Subcutaneous abdominal adipose tissue (tissue), 5 donors: ENCODE measurements around the gene HNRNPL.
"Not testable (repeated sequence)": the region's sequence is repeated elsewhere in the genome, so short reads cannot be mapped to it uniquely, and the experiment has no call there.

Experiments used
- H3K27ac ChIP-seq: one replicate; pipeline ENCODE4 v1.7.0; 2013; ENCODE audit warnings: low read depth, mild to moderate bottlenecking, inconsistent platforms, low read length, moderate library complexity
- H3K27me3 ChIP-seq, 5 donors: one replicate each; pipeline ENCODE4 v1.7.0; 2013; ENCODE audit warnings: low read length in 5 of 5, inconsistent platforms in 1 of 5; ENCODE audit not compliant: control insufficient read depth in 5 of 5, insufficient read depth in 4 of 5
- H3K36me3 ChIP-seq, 5 donors: one replicate each; pipeline ENCODE4 v1.7.0; 2013; ENCODE audit warnings: low read length in 5 of 5; ENCODE audit not compliant: control insufficient read depth in 5 of 5, insufficient read depth in 5 of 5
- H3K4me1 ChIP-seq, 5 donors: one replicate each; pipeline ENCODE4 v1.7.0; 2013; ENCODE audit warnings: low read length in 5 of 5, mild to moderate bottlenecking in 3 of 5, moderate library complexity in 1 of 5; ENCODE audit not compliant: control insufficient read depth in 5 of 5, insufficient read depth in 5 of 5
- H3K4me3 ChIP-seq, 5 donors: one replicate each; pipeline ENCODE4 v1.7.0; 2013; ENCODE audit warnings: low read length in 5 of 5, low read depth in 1 of 5
- H3K9ac ChIP-seq, 5 donors: one replicate each; pipeline ENCODE4 v1.7.0; 2013; ENCODE audit warnings: low read length in 5 of 5, mild to moderate bottlenecking in 4 of 5, moderate library complexity in 3 of 5
- H3K9me3 ChIP-seq, 5 donors: one replicate each; pipeline ENCODE4 v1.7.0; 2013; ENCODE audit warnings: low read length in 5 of 5; ENCODE audit not compliant: control insufficient read depth in 5 of 5
- donor health status: healthy.
- donor health status: healthy.
- donor health status: healthy.
- donor health status: healthy.
- donor health status: healthy.

The HNRNPL gene

DNA sequence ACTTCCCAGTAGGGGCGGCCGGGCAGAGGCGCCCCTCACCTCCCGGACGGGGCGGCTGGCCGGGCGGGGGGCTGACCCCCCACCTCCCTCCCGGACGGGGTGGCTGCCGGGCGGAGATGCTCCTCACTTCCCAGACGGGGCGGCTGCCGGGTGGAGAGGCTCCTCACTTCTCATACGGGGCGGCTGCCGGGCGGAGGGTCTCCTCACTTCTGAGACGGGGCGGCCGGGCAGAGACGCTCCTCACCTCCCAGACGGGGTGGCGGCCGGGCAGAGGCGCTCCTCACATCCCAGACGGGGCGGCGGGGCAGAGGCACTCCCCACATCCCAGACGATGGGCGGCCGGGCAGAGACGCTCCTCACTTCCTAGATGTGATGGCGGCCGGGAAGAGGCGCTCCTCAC is 6.0 kb upstream of the HNRNPL start:
- peaks cover 3 to 25% (median 20%) of the 10 kb centered on the region in 5 donors for H3K4me1 ChIP-seq
- H3K27ac ChIP-seq, H3K27me3 ChIP-seq, H3K9ac ChIP-seq, H3K9me3 ChIP-seq, H3K36me3 ChIP-seq, H3K4me3 ChIP-seq: not testable (repeated sequence)

GRCh38 chr19:38854961-38855360 is 5.2 kb upstream of the HNRNPL start:
- H3K27ac ChIP-seq, H3K9ac ChIP-seq, H3K4me3 ChIP-seq, H3K36me3 ChIP-seq, H3K9me3 ChIP-seq, H3K27me3 ChIP-seq: not testable (repeated sequence)
- H3K4me1 ChIP-seq = peaks cover 9 to 25% (median 22%) of the 10 kb centered on the region in 5 donors

DNA sequence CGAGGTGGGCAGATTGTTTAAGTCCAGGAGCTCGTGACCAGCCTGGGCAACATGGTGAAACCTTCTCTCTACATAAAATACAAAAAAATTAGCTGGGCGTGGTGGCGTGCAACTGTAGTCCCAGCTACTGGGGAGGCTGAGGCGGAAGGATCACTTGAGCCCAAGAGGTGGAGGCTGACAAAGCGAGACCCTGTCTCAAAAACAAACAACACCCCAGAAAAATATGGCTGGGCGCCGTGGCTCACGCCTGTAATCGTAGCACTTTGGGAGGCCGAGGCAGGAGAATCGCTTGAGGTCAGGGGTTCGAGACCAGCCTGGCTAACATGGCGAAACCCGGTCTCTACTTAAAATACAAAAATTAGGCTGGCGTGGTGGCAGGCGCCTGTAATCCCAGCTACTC is 3.4 kb upstream of the HNRNPL start:
- Histone ChIP-seq H3K27me3 (no peaks in the 10 kb centered on the region), H3K4me3 (peak overlapping the region in 2 of 5 donors; percentile 80 to 89), H3K9me3 (no peaks in the 10 kb centered on the region), H3K27ac (peak overlapping the region; percentile 93), H3K9ac (peak overlapping the region in 1 of 5 donors; percentile 90), H3K36me3 (no peaks in the 10 kb centered on the region), H3K4me1 (peaks cover 12 to 33% (median 30%) of the 10 kb centered on the region in 5 donors)

DNA sequence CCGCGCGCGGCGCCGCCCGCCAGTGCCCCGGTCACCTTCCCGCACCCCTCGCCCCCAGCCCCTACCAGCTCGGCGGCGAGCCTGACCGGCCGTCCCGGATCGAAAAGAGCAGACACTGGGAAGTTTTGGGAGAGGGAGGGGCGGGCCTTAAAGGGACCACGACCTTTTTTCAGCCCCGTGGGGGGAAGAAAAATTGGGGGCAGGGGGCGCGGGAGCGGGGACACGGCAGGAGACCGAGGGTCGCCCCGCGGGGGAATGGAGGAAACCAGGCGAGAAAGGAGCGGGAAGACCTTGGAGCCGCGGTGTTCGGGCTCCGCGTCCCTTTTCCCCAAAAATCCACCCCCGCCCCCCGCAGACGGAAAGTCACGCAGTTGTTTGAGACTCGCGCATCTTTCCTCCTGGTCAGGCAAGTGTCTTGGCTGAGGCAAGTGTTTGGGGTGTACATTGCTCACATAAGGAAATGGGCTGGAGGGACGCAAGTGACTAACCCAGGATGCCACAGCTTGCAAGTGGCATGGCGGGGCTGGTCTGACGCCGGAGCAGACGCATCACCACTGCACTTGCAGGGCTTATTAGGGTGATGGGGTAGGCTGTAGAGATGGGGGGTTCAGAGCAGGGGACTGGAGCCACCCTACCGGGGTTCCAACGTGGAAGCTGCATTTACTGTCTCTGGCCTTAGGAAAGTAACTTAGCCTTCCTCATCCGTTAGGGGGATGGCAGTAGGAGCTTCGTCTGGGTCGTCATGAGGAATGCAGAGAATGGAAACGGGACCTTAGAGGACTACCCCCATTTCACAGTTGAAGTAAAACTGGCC is 2.7 kb upstream of the HNRNPL start:
- Histone ChIP-seq H3K27ac (peak overlapping the region; percentile 93), H3K4me3 (peak overlapping the region; percentile 70 to 89 (median 79)), H3K9me3 (no peaks in the 10 kb centered on the region), H3K36me3 (peaks cover 0 to 4% (median 3%) of the 10 kb centered on the region in 5 donors), H3K9ac (peak overlapping the region in 4 of 5 donors; percentile 83 to 90 (median 88)), H3K4me1 (peaks cover 14 to 38% (median 36%) of the 10 kb centered on the region in 5 donors), H3K27me3 (no peaks in the 10 kb centered on the region)

DNA sequence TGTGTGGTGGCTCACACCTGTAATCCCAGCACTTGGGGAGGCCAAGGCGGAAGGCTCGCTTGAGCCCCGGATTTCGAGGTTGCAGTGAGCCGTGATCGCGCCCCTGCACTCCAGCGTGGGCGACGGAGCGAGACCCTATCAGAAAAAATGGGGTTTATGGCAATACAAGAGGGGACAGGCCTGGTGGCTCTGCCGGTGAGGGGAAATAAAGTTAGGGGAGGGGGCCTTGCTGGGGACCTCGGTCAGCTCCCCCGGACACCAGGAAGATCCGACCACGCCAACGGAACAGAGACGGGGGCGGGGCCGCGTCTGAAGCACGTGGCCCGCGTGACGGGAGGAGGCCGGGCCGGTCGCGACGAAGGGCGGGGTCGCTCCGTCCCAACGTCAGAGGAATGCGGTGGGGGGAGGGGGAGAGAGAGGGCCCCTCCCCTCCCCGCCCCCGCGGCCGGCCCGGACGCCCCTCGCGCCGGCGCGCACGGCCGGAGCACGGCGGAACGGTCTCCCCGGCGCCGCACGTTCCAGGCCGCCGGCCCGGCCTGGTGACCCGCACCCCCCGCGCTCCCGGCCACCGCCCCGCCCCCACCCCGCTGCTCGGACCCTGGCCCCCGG is 1.9 kb upstream of the HNRNPL start:
- peaks cover 0 to 11% (median 10%) of the 10 kb centered on the region in 5 donors for H3K36me3 ChIP-seq
- H3K4me3 ChIP-seq = peak overlapping the region; percentile 54 to 91 (median 80)
- H3K27ac ChIP-seq = peak overlapping the region; percentile 96
- peak overlapping the region; percentile 68 to 90 (median 87) for H3K9ac ChIP-seq
- H3K9me3 ChIP-seq = no peaks in the 10 kb centered on the region
- H3K27me3 ChIP-seq = no peaks in the 10 kb centered on the region
- peaks cover 16 to 44% (median 40%) of the 10 kb centered on the region in 5 donors for H3K4me1 ChIP-seq

DNA sequence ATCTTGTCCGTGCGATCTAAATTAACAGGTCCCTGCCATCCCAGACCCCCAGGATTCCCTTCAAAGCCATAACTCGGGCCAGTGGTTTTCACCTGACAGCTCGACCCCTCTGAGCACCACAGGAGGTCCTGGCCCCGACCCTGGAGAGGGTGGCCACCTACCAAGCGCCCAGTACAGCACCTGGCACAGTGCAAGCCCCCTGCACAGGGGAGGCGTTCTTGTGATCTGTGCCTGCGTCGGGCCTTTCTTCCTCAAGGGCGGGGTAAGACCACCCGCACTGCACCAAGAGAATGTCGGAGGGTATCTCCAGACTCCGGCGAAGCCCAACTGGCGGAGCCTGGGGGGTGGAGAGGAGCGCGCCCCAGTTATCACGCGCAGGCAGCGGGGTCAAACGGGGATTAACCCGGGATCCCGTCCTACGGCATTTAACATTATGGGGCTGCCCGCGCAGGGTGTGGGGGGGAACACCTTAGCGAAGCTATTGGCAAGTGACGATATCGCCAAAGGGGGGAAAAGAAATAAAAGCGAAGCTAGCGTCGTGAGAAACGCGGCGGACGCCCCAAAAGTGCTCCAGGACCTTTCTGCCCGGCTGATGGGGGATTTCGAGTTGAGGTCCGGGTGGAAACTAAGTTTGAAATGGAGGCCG is 1.3 kb upstream of the HNRNPL start:
- Histone ChIP-seq H3K4me3 (peak overlapping the region; percentile 54 to 91 (median 80)), H3K9me3 (no peaks in the 10 kb centered on the region), H3K9ac (peak overlapping the region; percentile 69 to 88 (median 80)), H3K27me3 (no peaks in the 10 kb centered on the region), H3K27ac (peak overlapping the region; percentile 96), H3K4me1 (peaks cover 16 to 44% (median 41%) of the 10 kb centered on the region in 5 donors), H3K36me3 (peaks cover 2 to 18% (median 17%) of the 10 kb centered on the region in 5 donors)

GRCh38 chr19:38850436-38850975 is 720 bp upstream of the HNRNPL start:
- Histone ChIP-seq H3K27ac (peak overlapping the region; percentile 96), H3K9ac (peak overlapping the region; percentile 69 to 88 (median 80)), H3K27me3 (no peaks in the 10 kb centered on the region), H3K4me1 (peaks cover 16 to 44% (median 41%) of the 10 kb centered on the region in 5 donors), H3K4me3 (peak overlapping the region; percentile 54 to 91 (median 80)), H3K36me3 (peaks cover 2 to 24% (median 22%) of the 10 kb centered on the region in 5 donors), H3K9me3 (no peaks in the 10 kb centered on the region)

GRCh38 chr19:38849147-38849859 is 483 bp downstream of the HNRNPL start:
- no peaks in the 10 kb centered on the region for H3K27me3 ChIP-seq
- H3K9ac ChIP-seq = peak overlapping the region; percentile 32 to 88 (median 81)
- peak overlapping the region; percentile 59 to 75 (median 73) for H3K4me3 ChIP-seq
- peaks cover 16 to 46% (median 41%) of the 10 kb centered on the region in 5 donors for H3K4me1 ChIP-seq
- H3K9me3 ChIP-seq = no peaks in the 10 kb centered on the region
- H3K36me3 ChIP-seq = peaks cover 2 to 35% (median 35%) of the 10 kb centered on the region in 5 donors
- H3K27ac ChIP-seq = peak overlapping the region; percentile 97
